H1 (cell line): ENCODE measurements around the gene TBC1D32. TPM values are rescaled to one million over a fixed set of nuclear protein-coding genes. Genes with fewer than 3 reads are reported as not detected.

Experiments used
- SRF ChIP-seq: IDR thresholded peaks from 2 replicates; pipeline ENCODE4 v1.6.1; 2011; ENCODE audit warnings: mild to moderate bottlenecking, low read depth, low read length, moderate library complexity
- polyA plus RNA-seq, 7 experiments: library from polyadenylated mRNA; depleted of rRNA in 3 of 7; stranded (reverse) in 5 of 7; unstranded in 2 of 7; fragments of >200 nt in 5 of 7; fragments of 200-250 nt in 2 of 7; gene quantifications; 1 replicate in 5 of 7; 2 replicates in 1 of 7; 4 replicates in 1 of 7; pipeline versions ENCODE4 v1.2.1 to v1.2.3, GENCODE V29; 2011 to 2013; ENCODE audit warnings: missing spikeins in 2 of 7, mixed read lengths in 2 of 7
- total RNA-seq: library from RNA; stranded (reverse); fragmentation: NEBNext Ultra II Directional; extraction: Animal tissue kit (Norgen Biotek cat#: 25700); gene quantifications from 2 replicates; pipeline ENCODE4 v1.2.1, GENCODE V29; 2021
- TF ChIP-seq, protein P1 (sequence below), 3 experiments: IDR thresholded peaks; 1 replicate in 2 of 3; 2 replicates in 1 of 3; pipeline versions ENCODE4 v1.5.1 to v1.6.1; 2011; ENCODE audit warnings: low read length in 3 of 3, mild to moderate bottlenecking in 3 of 3, inconsistent platforms in 2 of 3, low read depth in 1 of 3, moderate library complexity in 1 of 3; ENCODE audit not compliant: insufficient read depth in 1 of 3; ENCODE audit errors: control extremely low read depth in 1 of 3

Gene TBC1D32
- total and polyA plus RNA-seq, 2 of the 8 experiments (the other 6 are each of a cell fraction or from before 2014, with no cell fraction given): 5.3 to 7.1 TPM

DNA sequence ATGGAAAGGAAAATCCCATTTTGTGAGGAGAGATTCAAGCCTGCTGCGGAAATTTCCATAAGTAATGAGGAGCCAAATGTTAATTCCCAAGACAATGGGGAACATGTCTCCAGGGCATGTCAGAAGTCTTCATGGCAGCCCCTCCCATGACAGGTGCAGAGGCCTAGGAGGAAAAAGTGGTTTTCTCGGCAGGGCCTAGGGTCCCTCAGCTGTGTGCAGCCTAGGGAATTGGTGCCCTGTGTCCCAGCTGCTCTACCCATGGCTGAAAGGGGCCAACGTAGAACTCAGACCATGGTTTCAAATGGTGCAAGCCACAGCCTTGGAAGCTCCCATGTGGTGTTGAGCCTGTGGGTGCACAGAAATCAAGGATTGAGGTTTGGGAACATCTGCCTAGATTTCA, 269.9 kb downstream of the TBC1D32 start (continued):
- TF ChIP-seq, protein P1, sequence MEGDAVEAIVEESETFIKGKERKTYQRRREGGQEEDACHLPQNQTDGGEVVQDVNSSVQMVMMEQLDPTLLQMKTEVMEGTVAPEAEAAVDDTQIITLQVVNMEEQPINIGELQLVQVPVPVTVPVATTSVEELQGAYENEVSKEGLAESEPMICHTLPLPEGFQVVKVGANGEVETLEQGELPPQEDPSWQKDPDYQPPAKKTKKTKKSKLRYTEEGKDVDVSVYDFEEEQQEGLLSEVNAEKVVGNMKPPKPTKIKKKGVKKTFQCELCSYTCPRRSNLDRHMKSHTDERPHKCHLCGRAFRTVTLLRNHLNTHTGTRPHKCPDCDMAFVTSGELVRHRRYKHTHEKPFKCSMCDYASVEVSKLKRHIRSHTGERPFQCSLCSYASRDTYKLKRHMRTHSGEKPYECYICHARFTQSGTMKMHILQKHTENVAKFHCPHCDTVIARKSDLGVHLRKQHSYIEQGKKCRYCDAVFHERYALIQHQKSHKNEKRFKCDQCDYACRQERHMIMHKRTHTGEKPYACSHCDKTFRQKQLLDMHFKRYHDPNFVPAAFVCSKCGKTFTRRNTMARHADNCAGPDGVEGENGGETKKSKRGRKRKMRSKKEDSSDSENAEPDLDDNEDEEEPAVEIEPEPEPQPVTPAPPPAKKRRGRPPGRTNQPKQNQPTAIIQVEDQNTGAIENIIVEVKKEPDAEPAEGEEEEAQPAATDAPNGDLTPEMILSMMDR (IDR thresholded peaks at IDR 0.05; ENCODE audit: control extremely low read depth in 1 of 3, insufficient read depth in 1 of 3, low read depth in 1 of 3, low read length in 3 of 3): no peak
- TF ChIP-seq SRF: no peak
- TF ChIP-seq, all 59 proteins: peak for 0
